Activated effector memory CD4-positive, alpha-beta T cell treated with anti-CD3 and anti-CD28 coated beads, Interleukin-2, amount 50 U/mL, for 16 hours (primary cell): ENCODE data around the gene ATOH8.
A peak's percentile ranks its signal among the peaks of the same experiment; 100 is the strongest.

Experiments
- DNase-seq: peaks from one replicate; pipeline ENCODE4 v3.0.0-alpha.2; 2020

ATOH8 gene

DNA sequence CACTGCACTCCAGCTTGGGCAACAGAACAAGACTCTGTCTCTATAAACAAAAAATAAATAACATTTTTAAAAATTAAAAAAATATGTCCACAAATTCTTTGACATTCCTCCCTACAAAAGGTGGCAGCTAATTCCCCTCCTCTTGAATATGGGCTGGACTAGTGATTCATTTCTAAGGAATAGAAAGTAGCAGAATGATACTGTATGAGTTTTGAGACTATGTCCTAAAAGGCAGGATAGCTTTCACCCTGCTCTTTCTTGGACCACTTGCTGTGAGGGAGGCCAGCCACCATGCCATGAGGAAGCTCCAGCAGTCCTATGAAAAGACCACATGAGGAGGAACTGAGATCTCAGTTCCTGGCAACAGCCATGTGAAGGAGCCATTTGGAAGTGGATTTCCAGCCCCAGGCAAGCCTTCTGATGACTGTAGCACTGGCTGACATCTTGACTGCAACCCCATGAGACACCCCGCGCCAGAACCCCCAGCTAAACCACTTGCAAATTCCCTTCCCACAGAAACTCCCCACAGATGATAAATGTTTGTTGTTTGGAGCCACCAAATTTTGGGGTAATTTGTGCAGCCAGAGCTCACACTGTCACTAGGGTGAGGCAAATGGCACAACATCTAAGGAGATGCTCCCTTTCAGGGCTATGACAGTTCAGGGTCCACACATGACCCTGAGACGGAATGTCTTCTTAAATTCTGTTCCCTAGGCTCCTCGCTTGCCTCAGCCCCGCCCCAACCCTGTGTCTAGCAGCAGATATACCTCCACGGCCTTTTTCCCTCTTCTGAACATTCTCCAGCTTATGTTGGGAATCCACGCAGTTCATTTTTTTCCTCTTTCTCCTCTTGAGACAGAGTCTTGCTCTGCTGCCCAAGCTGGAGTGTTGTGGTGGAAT, 17.1 kb upstream of the ATOH8 start:
- DNase-seq, result no peak

DNA sequence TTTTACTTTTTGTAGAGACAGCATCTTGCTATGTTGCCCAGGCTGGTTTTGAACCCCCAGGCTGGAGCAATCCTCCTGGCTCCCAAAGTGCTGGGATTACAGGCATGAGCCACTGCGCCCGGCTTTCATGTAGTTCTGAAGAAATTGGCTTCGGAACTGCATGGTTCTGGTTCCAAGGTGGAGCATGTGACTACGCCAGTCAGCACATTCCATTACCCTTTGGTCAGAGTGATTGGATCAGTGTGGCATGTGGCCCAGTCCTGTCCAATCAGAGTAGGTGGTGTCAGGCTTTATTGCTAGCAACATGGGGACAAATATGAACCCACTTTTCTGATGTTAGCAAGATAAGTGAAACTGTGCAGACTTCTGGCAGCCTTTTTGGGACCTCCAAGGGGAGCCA, 16.3 kb upstream of the ATOH8 start:
- DNase-seq, result no peak

DNA sequence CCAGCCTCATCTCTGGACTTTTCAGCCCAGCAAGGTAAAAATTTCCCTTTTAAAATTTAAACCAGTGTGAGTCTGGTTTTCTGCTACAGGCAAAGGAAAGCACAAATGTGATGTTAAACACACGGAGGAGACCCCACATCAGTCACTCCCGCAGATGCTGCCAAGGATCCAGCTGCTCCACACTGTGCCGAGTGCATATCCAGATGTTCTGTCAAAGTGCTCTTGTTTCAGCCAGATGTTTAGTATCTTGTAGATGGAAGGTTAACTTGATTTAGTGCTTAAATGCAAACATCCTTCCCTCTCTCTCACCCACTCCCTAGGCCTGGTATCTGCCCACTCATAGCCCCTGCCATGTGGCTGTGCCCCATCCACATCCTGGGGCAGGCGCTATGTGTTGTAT, 15.8 kb upstream of the ATOH8 start:
- no peak for DNase-seq

DNA sequence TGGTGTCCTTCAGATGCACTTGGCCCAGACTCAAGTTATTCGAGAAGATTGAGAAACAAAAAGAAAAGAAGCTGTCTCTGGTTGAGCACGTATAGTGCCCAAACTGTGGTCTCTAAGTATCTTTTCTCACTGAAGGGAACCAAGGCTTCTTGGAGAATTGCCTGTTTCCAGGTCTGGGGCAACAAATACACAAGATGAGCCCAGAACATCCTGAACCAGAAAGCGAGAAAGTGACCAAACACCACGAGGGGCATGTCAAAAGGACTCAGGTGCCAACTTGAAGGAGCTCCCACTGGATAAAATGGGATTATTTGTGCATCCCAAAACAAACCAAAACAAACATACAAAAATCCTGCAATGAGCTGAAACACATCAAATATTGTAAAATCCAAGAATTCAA, 13.6 kb upstream of the ATOH8 start:
- no peak for DNase-seq

DNA sequence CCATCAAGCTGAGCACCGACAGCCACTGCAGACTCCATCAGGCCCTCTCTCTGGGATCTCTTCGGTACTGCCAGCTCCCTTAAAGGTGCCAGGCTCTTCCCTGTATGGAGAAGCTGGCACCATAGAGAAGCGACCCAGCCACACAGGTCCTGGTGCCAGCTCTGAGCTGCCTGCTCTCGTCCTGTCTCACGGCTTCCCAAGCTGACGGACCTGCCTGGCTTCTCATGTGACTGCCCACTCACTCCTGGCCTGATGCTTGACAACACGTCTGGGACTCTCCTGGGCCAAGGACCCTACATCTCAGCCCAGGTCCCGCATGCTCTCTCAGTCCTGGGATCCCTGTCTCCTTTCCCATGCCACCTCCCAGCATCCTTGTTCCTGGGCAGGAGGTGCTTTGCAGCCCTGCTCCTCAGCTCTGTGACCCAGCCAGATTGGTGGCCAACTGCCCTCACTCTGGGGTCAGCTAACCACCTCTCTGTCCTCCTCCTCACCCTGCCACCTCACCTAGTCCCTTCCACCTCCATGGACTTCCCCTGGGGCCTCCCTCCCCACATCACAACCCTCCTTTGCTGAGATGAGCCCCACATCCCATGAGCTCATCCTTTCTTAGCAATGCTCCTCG, 12.5 kb upstream of the ATOH8 start:
- no peak for DNase-seq

DNA sequence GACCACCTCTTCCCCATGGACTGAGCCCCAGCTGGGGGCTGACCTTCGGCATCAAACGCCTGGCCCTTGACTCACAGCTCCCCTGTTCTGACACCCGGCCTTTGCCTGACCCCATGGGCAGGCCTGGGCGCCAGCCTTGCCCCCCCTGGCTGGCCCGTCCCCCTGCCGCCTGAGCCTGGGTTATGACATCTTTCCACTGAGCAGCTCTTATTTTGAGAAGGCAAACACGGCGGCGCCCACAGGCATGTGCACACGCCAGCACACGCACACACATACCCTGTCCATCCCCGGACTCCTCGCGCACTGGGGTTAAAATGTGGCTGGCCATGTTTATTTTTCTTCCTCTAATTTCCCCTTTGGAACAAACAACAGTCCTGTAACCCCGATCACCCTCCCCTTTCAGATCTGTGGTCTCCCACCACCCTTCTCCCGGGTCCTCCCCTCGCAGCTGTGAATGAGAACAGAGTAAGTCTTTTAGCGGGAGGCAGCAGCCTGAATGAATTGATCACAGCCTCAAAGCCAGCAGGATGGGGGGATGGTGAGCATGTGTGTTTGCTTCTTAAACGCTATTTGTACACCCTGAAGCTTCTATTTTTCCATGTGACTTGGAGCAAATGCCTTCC, 11.8 kb upstream of the ATOH8 start:
- DNase-seq, result no peak

DNA sequence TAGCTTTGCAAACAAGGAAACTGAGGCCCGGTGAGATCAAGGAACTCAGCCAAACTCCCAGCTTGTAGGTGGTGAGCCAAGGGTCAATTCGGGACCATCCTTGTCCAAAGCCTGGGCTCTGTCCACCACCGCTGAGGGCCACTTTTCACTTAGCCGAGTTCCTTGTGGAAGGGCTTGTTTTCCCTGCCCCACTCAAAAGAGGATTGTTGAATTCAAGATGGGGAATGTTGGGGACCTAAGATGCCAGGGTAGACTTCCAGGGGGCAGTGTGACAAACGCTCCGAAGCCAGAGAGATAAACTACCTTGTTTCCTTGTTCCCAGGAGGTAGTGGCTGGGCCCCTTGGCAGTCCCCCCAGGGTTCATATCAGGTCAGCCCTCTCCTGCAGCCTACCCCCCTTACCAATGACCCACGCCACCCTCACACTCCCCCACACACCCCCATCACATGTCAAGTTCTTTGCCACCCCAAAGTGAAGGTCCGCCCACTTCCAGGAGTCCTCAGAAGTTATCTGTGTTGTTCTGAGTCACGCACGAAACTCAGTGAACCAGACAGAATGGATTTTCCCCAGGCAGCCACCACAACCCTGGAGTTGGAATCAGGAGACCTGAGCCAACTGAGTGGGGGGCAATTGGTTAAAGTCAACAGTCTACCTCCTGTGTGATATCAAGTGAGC, 10.3 kb upstream of the ATOH8 start:
- DNase-seq, result no peak

DNA sequence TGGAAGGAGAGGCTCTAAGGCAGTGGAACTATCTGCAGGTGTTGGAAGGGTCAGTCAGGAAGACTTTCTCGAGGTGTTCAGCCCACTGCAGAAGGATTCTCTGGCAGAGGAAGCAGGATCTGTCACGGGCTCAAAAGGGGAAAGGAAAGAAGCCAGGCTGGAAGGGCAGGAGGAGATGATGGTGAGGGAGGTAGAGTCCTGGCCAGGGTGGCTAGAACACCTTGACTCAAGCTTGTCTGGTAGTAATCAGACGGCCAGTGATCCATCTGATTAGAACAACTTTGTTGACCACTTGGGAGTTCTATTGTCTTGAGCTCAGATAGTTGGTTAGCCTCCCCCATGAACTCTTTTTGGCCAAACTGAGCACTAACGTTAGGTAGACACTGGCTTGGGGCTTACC, 9.7 kb upstream of the ATOH8 start:
- no peak for DNase-seq

DNA sequence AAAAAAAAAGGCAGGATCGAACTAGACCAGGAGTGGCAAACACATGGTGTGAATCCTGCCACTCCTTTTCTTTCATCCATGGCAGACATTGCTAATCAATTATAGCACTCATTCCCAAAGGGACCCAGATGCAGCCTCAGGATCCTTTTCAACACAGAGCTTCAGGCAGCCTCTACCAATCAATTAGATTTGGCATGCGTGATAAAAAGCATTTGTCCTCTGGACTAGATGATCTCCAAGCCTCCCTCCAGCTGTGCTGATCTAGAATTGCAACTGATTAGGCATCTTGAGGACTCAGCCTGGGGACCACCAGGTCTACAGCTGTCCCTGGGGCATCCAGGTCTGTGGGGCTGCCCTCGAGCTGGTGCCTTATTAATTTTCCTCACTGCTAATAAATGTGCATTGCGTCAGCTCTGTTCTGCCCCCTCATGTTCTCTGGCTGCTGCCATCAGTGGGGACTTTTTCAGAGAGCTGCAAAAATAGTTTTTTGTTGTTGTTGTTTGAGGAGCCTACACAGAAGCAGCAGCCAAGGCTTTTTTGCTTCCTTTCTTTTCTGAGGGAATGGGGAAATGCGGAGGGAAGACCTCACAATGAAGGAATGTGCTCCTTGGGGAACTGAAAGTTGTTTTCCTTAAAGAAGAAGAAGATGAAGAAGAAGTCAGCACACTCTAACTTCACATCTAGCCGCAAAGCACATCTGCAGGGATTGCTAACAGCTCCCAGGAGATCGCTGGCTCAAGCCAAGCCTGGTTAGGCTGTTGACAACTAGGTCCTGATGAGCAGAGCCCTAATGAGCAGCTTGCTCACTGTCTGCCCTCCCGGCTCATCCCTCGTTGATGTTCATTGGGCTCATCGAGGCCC, 8.8 kb upstream of the ATOH8 start:
- no peak for DNase-seq

DNA sequence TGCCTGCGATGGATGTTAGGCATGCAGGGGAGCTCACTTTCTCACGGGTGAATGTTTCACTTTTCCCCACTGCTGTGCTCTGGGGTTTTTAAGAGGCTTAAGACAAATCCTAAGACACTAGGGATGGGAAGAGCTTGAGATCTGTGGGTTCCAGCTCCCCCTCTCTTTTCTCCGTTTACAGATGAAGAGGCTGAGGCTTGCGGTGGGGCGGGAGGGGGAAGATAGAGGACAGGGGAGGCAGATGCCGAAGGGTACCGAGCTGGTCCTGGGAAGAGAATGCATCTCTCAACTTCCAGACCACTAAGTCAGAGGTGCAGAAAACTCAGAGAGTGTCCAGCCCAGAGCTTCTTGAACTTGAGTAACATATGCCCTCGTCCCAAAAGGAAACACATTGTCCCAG, 8.2 kb upstream of the ATOH8 start:
- no peak for DNase-seq

DNA sequence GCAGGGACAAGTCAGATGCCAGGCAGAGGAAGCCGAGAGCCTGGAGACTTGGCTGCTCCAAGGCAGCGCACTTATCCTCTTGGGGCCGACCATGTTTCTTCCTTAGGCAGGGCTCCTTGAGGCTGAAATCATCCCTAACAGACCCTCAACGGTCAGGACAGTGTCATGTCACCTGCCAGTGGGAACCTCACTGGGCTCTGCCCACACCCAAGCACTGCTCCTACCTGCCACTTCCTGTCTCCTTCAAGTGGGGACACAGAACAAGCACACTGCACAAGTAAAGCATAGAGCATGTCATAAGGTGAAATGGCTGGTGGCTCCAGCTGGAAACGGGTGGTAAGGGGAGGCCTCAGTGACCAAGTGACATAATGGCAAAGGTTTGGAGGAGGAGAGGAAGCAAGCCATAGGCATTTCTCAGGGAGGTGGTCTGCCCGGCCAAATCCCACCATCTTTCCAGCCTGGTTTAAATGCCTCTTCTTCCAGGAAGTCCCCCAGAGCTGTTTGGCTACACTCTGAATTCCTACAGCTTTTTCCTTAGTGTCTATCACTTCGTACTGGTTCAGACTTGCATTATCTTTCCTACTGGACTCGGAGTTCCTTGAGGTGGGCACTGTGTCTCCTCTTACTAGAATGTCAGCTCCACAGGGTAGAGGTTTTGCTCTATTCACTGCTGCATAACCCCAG, 7.3 kb upstream of the ATOH8 start:
- no peak for DNase-seq

DNA sequence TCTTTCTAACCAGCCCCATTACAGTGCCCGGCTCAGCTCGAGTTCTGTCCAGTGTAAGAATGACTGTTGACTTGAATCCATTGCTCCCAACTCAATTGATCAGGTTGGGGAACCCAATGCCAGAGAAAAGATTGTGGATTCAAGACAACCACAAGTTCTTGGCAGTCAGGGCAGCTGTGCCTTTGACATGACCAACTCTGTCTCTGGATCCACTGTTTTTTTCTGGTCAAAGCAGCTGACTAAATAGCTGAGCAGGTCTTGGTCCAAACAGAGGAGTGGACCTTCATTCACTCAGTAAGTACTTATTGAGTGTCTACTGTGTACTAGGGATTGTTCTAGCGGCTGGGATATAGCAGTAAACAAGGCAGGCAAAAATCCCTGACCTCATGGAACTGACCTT, 6.3 kb upstream of the ATOH8 start:
- DNase-seq, result no peak

DNA sequence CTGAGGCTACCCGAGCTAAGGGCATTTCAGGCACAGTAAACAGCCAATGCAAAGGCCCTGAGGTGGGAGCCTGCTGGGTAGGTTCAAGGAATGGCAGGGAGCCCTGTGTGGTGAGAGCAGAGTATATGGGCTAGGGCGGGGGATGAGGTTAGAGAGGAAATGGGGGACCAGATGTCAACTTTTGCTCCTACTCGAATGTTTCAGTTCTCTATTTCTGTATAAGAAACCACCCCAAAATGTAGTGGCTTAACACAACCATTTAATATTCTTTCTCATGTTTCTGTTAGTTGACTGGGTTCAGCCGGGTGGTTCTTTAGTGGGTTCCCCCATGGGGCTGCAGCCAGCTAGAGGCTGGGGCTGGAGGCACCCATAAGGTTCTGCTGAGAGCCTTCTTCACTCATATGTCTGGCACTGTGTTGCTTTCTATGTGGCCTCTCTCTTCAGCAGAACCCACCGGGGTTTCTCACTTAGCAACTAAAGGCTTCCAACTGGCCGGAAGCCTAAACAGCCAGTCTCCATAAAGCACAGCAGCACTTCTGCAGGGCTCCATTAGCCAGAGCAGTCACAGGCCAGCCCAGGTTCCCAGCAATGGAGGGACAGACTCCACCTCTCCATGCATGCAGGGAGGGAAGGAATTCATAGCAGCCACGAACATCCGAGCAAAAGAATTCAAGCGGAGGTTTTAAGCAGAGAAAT, 5.6 kb upstream of the ATOH8 start:
- no peak for DNase-seq

DNA sequence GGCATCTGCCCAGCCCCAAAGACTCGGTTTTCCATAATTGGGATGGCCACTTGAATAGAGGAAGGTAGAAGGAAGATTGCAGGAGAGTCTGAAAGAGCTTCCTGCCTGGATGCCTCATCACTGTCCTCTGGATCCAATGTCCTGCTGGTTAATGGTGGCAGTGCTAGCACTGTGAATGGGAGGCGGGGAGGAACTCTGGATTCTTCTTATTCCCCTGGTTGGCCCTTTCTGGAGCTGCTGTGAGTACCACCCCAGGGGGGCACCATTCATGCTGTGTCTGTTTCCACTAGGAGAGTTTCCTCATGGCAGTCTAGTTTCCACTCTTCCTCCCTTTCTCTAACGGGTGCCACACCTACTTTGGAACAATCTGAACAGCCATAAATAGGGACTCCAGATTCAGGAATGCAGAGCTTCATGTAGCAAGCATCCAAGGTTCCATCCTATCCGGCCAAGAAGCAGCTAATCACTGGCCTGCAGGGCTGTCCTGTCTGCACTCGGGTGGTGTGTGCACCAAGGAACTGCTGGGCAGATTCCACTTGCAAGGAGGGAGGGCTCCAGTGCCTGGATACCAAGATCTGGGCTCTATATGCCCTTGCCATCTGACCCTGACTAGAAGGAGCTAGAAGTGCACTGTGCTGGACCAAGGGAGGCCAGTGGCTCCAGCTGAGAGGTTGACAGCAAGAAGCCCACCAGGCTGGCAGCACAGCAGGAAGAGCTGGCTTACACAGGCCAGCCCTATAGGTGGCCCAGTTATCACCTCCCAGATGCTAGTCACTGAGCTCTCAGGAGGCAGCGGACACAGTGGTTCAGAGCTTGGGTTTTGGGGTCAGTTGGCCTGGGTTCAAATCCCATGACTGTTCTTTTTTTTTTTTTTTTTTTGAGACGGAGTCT, 4.6 kb upstream of the ATOH8 start:
- no peak for DNase-seq

DNA sequence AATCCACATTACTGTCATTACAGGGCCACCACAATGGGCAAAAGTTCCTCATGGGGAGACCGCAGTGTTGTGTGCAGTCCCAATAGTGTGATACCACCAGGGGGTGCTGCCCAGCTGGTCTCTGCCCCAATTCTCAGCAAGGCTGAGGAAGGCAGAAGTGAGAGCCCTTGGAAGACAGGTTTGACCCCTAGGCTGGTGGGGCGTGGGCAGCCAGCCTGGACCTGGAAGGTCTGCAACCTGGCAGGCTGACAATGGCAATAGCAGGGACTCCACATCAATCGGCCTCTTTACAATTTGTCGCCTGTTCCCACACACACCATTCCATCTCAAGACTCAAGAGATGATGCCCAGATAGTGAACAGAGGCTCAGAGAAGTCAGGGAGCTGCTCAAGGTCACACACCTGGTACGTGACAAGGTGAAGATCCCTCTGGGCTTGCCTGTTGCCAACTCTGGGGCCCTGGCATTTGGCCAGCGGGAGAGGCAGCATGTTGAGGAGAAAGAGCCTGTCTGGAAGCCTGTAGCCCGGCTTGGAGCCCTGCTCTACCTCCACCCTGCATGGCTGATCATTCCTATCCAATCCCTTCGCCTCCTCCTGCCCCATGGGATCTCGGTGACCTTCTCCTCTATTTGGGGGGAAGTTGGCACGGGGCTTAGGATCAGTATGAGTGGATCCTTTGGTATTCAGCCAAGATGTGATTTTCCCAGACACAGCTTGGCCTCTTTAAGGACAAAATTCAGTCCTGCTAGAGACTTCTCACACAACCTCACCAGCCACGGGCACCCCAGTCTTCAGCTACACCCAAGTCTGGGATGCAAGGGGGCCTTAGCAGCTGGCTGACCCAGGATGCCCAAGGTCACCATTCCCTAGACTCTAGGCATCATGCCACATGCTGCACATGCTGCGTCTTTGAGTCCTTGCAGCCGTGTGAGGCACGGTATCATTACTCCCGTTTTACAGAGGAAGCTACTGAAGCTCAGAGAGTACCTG, 2.9 kb upstream of the ATOH8 start:
- peak; percentile 78 for DNase-seq

DNA sequence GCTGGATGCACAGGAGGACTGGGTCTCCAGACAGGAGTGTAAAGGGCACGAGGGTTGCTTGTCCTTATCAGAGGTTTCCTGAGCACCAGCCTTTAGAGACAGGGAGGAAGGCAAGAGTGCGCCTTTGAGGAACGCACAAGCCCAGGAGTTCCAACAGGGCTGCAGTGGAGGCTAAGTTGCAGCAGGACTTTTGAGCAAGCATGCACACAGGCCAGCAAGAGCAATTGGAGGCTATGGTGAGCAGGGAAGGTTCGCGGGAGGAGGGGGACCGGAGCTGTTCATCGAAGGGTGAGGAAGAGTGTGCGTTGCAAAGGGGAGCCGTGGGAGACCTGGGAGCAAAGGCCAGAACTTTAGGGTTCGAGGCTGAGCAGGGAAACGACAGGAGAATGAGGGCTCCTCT, 2.2 kb upstream of the ATOH8 start:
- no peak for DNase-seq

DNA sequence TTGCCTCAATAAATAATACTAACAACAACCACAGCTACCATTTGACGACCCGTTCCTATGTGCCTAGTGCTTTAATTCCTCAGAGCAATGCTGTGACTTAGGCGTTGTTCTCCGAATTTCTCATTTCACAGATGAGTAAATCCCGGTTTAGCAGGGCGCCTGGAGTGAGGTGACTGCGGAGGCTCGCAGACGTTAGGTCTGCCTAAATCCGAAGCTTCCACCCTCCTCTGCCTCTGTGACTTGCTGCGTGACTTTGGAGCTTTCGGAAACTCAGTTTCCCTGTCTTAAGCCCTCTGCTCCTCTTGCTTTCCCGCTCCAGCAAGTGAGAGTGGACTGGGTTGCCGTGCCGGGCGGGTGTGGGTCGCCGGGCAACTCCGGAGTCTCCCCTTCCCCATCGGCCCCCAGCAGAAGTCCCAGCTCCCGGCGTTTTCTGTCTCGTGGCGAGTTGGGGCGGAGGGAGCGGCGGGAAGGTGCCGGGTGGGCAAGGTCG, 711 bp upstream of the ATOH8 start:
- no peak for DNase-seq

DNA sequence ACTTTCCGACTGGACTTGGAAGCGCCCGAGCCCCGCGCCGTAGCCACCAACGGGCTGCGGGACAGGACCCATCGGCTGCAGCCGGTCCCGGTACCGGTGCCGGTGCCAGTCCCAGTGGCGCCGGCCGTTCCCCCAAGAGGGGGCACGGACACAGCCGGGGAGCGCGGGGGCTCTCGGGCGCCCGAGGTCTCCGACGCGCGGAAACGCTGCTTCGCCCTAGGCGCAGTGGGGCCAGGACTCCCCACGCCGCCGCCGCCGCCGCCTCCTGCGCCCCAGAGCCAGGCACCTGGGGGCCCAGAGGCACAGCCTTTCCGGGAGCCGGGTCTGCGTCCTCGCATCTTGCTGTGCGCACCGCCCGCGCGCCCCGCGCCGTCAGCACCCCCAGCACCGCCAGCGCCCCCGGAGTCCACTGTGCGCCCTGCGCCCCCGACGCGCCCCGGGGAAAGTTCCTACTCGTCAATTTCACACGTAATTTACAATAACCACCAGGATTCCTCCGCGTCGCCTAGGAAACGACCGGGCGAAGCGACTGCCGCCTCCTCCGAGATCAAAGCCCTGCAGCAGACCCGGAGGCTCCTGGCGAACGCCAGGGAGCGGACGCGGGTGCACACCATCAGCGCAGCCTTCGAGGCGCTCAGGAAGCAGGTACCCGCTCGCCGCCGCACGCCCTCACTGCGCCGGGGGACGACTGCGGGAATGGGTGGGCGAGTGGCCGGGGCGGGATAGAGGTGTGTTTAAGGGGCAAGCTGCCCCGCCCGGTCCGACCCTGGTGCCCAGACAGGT, 713 bp downstream of the ATOH8 start:
- DNase-seq, result peak; percentile 66
